Stimulated activated naive CD8-positive, alpha-beta T cell treated with anti-CD3 and anti-CD28 coated beads, Interleukin-15, amount 100 ng/mL, for 72 hours (primary cell): ENCODE data around the gene ZBTB8A.
"Not testable (repeated sequence)": the region's sequence is repeated elsewhere in the genome, so short reads cannot be mapped to it uniquely, and the experiment has no call there.

ENCODE experiments used
- ATAC-seq: fragments of 150-1000 bp; cut with Tn5 transposase; 2 replicates; pipeline ENCODE4 v1.10.0; 2021; ENCODE audit warnings: mild to moderate bottlenecking, moderate library complexity
- DNase-seq, 2 donors: peaks; one replicate each; pipeline ENCODE4 v3.0.0; 2021 to 2022
- H3K27ac Mint-ChIP-seq, 2 donors: one replicate each; pipeline ENCODE4 v1.8.0; 2022; ENCODE audit warnings: mild to moderate bottlenecking in 2 of 2, mixed read lengths in 2 of 2, moderate library complexity in 2 of 2
- H3K27me3 Mint-ChIP-seq: one replicate; pipeline ENCODE4 v1.8.0; 2022; ENCODE audit warnings: mixed read lengths
- H3K4me1 Mint-ChIP-seq: one replicate; pipeline ENCODE4 v1.8.0; 2022; ENCODE audit warnings: mild to moderate bottlenecking, mixed read lengths
- H3K4me3 Mint-ChIP-seq, 2 donors: one replicate each; pipeline ENCODE4 v1.8.0; 2022; ENCODE audit warnings: mild to moderate bottlenecking in 2 of 2, mixed read lengths in 2 of 2, moderate library complexity in 1 of 2
- H3K9me3 Mint-ChIP-seq, 2 donors: one replicate each; pipeline ENCODE4 v1.8.0; 2022; ENCODE audit warnings: mixed read lengths in 2 of 2

ZBTB8A gene

GRCh38 chr1:32623775-32624174 lies 84.5 kb downstream of the ZBTB8A start:
- Mint-ChIP-seq H3K4me3 (peak overlapping the region; percentile 1 to 50), H3K9me3 (peaks cover 0 to 11% of the 10 kb centered on the region in 2 donors), H3K4me1 (peaks cover 55% of the 10 kb centered on the region), H3K27me3 (no peaks in the 10 kb centered on the region), H3K27ac (peak overlapping the region; percentile 42 to 84)
- peak in 1 of 2 donors; percentile 42 for DNase-seq
- peak; percentile 66 for ATAC-seq

DNA sequence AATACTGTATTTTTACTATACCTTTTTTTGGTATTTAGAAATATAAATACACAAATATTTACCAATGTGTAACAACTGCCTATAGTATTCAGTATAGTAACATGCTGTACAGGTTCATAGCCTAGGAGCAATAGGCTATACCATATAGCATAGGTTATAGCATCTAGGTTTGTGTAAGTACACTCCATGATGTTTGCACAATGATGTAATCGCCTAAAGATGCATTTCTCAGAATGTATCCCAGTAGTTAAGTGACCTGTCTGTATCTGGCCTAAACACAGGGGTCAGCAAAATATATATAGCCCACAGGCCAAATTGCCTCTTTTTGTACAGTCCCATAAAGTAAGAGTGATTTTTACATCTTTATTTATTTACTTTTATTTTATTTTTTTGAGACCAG lies 86.9 kb downstream of the ZBTB8A start:
- DNase-seq (no peak), ATAC-seq (no peak)
- H3K27ac Mint-ChIP-seq: no peak overlapping the region
- no peaks in the 10 kb centered on the region for H3K27me3 Mint-ChIP-seq
- no peak overlapping the region for H3K4me3 Mint-ChIP-seq
- H3K4me1 Mint-ChIP-seq: peaks cover 43% of the 10 kb centered on the region
- H3K9me3 Mint-ChIP-seq: peaks cover 0 to 11% of the 10 kb centered on the region in 2 donors

GRCh38 chr1:32627596-32628162 lies 88.5 kb downstream of the ZBTB8A start:
- peaks cover 0 to 11% of the 10 kb centered on the region in 2 donors for H3K9me3 Mint-ChIP-seq
- peak overlapping the region; percentile 45 to 66 for H3K4me3 Mint-ChIP-seq
- H3K27ac Mint-ChIP-seq: peak overlapping the region; percentile 88 to 92
- no peaks in the 10 kb centered on the region for H3K27me3 Mint-ChIP-seq
- no peak for DNase-seq
- peak; percentile 71 for ATAC-seq
- H3K4me1 Mint-ChIP-seq: peaks cover 36% of the 10 kb centered on the region

- peaks cover 19% of the 10 kb centered on the region for H3K4me1 Mint-ChIP-seq
- ATAC-seq, DNase-seq, H3K9me3 Mint-ChIP-seq, H3K27me3 Mint-ChIP-seq, H3K4me3 Mint-ChIP-seq, H3K27ac Mint-ChIP-seq: not testable (repeated sequence)
Observed at GRCh38 chr1:32630173-32630572, 90.9 kb downstream of the ZBTB8A start.

DNA sequence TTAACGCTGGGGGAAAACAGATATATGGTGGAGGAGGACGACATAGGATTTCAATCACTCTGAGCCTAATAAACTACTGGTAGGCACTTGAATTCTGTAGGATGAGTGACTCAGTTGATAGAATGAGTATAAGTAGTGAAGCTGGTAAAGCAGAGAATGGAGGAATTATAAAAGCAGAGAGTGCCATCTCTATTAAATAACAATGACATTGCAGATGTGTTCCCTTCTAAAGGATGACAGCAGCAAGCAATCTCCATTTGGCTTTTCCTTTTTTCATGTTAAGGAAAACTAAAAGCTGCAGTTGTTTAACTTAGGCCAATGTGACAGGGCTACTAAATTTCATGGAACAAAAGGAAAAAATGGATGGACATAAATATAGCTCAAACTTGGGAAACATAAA lies 93.6 kb downstream of the ZBTB8A start:
- peaks cover 22% of the 10 kb centered on the region for H3K4me1 Mint-ChIP-seq
- H3K9me3 Mint-ChIP-seq: no peaks in the 10 kb centered on the region
- no peak overlapping the region for H3K4me3 Mint-ChIP-seq
- DNase-seq (no peak), ATAC-seq (no peak)
- H3K27ac Mint-ChIP-seq: peak overlapping the region in 1 of 2 donors; percentile 31
- no peaks in the 10 kb centered on the region for H3K27me3 Mint-ChIP-seq

DNA sequence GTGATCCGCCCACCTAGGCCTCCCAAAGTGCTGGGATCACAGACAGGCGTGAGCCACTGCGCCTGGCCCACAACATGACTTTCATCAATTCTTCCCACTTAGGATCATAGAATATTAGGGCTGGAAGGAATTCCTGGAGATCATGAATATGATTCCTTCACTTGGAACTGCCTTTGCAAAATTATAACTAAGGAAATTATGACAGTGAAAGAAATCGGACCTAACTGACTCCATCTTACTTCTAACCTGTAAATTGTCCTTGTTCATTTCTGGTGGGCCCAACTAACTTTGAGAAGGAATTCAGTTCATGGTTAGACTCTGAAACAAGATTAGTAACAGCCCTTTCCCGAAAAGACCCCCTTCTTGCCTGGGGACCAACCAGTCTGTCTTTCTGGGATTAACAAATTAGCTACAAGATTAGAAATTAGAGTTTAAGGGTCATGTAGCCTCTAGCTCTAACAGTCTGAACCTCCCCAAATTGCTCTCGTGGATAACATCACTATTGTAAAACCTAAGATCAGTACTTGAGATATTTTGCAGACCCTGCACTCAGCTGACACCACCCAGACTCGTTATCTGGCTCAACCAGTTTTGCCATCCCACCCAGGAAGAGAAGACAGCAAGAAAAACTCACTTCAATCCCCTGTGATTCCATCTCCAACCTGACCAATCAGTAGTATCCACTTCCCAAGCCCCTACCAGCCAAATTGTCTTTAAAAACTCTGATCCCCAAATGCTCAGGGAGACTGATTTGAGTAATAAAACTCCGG lies 96.5 kb downstream of the ZBTB8A start:
- H3K4me1 Mint-ChIP-seq: peaks cover 14% of the 10 kb centered on the region
- H3K27ac Mint-ChIP-seq: no peak overlapping the region
- H3K27me3 Mint-ChIP-seq: no peaks in the 10 kb centered on the region
- DNase-seq (no peak), ATAC-seq (no peak)
- no peaks in the 10 kb centered on the region for H3K9me3 Mint-ChIP-seq
- H3K4me3 Mint-ChIP-seq: no peak overlapping the region

GRCh38 chr1:32636914-32637645 lies 97.9 kb downstream of the ZBTB8A start:
- Mint-ChIP-seq H3K27me3 (no peaks in the 10 kb centered on the region), H3K27ac (no peak overlapping the region), H3K4me3 (no peak overlapping the region), H3K9me3 (no peaks in the 10 kb centered on the region), H3K4me1 (peaks cover 14% of the 10 kb centered on the region)
- no peak for DNase-seq
- no peak for ATAC-seq

GRCh38 chr1:32639489-32640075 lies 100.4 kb downstream of the ZBTB8A start:
- no peak overlapping the region for H3K27ac Mint-ChIP-seq
- H3K4me3 Mint-ChIP-seq: no peak overlapping the region
- H3K9me3 Mint-ChIP-seq: no peaks in the 10 kb centered on the region
- no peak for DNase-seq
- no peaks in the 10 kb centered on the region for H3K27me3 Mint-ChIP-seq
- no peak for ATAC-seq
- peaks cover 14% of the 10 kb centered on the region for H3K4me1 Mint-ChIP-seq

DNA sequence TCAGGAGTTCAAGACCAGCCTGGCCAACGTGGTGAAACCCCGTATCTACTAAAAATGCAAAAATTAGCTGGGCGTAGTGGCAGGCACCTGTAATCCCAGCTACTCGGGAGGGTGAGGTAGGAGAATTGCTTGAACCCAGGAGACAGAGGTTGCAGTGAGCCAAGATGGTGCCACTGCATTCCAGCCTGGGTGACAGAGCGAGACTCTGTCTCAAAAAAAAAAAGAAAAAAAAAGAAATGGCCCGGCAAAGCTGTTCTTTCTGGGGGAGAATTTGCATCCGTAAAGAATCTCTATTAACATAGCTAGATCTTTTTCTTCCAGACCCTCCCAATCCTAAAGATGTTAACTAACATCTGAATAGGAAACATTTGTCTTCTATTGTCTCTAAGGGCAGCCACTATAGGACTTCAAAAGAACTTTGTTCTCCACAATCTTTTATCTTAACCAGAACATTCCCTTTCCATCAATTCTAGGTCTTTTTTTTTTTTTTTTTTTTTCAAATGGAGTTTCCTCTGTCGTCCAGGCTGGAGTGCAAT lies 103.1 kb downstream of the ZBTB8A start:
- not testable (repeated sequence) for ATAC-seq, H3K27ac Mint-ChIP-seq, DNase-seq

GRCh38 chr1:32644426-32644825 lies 105.2 kb downstream of the ZBTB8A start:
- DNase-seq: no peak
- H3K27ac Mint-ChIP-seq: no peak overlapping the region
- H3K4me1 Mint-ChIP-seq: peaks cover 20% of the 10 kb centered on the region
- H3K27me3 Mint-ChIP-seq: no peaks in the 10 kb centered on the region
- no peak for ATAC-seq
- no peak overlapping the region for H3K4me3 Mint-ChIP-seq
- H3K9me3 Mint-ChIP-seq: no peaks in the 10 kb centered on the region

More for the DNA sequence above, 103.1 kb downstream of the ZBTB8A start:
- H3K4me1 Mint-ChIP-seq, H3K27me3 Mint-ChIP-seq, H3K4me3 Mint-ChIP-seq, H3K9me3 Mint-ChIP-seq: not testable (repeated sequence)

DNA sequence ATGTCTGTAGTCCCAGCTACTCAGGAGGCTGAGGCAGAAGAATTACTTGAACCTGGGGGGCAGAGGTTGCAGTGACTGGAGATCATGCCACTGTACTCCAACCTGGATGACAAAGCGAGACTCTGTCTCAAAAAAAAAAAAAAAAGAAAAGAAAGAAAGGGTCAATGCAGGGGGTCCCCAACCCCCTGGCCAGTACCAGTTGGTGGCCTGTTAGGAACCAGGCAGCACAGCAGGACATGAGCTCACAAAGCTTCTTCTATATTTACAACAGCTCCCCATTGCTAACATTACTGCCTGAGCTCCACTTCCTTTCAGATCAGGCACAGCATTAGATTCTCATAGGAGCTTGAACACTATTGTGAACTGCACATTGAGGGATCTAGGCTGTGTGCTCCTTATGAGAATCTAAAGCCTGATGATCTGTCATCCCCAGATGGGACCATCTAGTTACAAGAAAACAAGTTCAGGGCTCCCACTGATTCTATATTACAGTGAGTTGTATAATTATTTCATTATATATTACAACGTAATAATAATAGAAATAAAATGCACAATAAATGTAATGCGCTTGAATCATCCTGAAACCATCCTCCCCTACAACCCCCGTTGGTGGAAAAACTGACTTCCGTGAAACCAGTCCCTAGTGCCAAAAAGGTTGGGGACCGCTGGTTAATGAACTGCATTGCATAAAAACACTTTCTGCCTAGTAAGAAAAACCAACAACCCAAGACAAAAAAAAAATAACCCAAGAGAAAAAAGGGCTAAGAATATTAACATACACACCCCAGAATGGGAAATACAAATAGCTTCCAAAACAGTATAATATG lies 108.3 kb downstream of the ZBTB8A start:
- Mint-ChIP-seq H3K27me3 (no peaks in the 10 kb centered on the region), H3K4me1 (peaks cover 27% of the 10 kb centered on the region), H3K27ac (peak overlapping the region in 1 of 2 donors; percentile 34), H3K9me3 (no peaks in the 10 kb centered on the region), H3K4me3 (peak overlapping the region; percentile 88 to 91)
- no peak for DNase-seq
- no peak for ATAC-seq

GRCh38 chr1:32650248-32650751 lies 111.1 kb downstream of the ZBTB8A start, which contains the start of gene ZBTB8OS:
Gene ZBTB8OS, minus strand, starts transcription at chr1:32650550. Its CDS starts 21 bp downstream, at chr1:32650529.
- H3K4me3 Mint-ChIP-seq: peak within 1 kb of the TSS; percentile 88 to 91
- no peaks in the 10 kb centered on the region for H3K27me3 Mint-ChIP-seq
- peak within 1 kb of the TSS; percentile 99 to 100 for H3K27ac Mint-ChIP-seq
- DNase-seq (peak; percentile 84 to 89), ATAC-seq (peak; percentile 84)
- H3K9me3 Mint-ChIP-seq: no peaks in the 10 kb centered on the region
- H3K4me1 Mint-ChIP-seq: peaks cover 54% of the 10 kb centered on the region

- ATAC-seq (peak; percentile 93), DNase-seq (peak; percentile 99)
- peaks cover 60% of the 10 kb centered on the region for H3K4me1 Mint-ChIP-seq
- H3K27me3 Mint-ChIP-seq: no peaks in the 10 kb centered on the region
- no peaks in the 10 kb centered on the region for H3K9me3 Mint-ChIP-seq
- H3K27ac Mint-ChIP-seq: peak within 1 kb of the TSS; percentile 99 to 100
- peak within 1 kb of the TSS; percentile 88 to 91 for H3K4me3 Mint-ChIP-seq
Observed at GRCh38 chr1:32650752-32651460, 111.7 kb downstream of the ZBTB8A start, which contains the start of gene RBBP4. Gene RBBP4, plus strand, starts transcription at chr1:32651208. Its CDS starts 99 bp downstream, at chr1:32651307.
